ENCODE results near the gene COL23A1. TPM values are rescaled to one million over a fixed set of nuclear protein-coding genes. Genes with fewer than 3 reads are reported as not detected.

The COL23A1 gene
- polyA plus RNA-seq, 1 donor (not counting 4 experiments of a cell fraction or from before 2014, with no cell fraction given): not detected

GRCh38 chr5:178524093-178524882 is 65.9 kb downstream of the COL23A1 start:
- H3K9ac ChIP-seq (ENCODE audit: control insufficient read depth, extremely low read depth, insufficient read depth, low read length): no peak overlapping the region
- no peak for TF ChIP-seq CTCF (optimal IDR thresholded peaks at IDR 0.05 in 1 of 3, IDR thresholded peaks at IDR 0.05 in 1 of 3, conservative IDR thresholded peaks at IDR 0.05 in 1 of 3; ENCODE audit: extremely low read depth in 1 of 3, insufficient read depth in 2 of 3, low read length in 3 of 3)
- peaks cover 3% of the 10 kb centered on the region for H3K4me1 ChIP-seq (ENCODE audit: control insufficient read depth, extremely low read depth, insufficient read depth, low read length)
- no peak overlapping the region for H2AFZ ChIP-seq (ENCODE audit: control insufficient read depth, low read length)
- no peak for FAIRE-seq
- H3K4me2 ChIP-seq (ENCODE audit: control insufficient read depth, extremely low read depth, insufficient read depth, low read depth, low read length): no peak overlapping the region
- H3K27me3 ChIP-seq (ENCODE audit: control insufficient read depth, extremely low read depth, insufficient read depth, low read length): no peaks in the 10 kb centered on the region
- H3K27ac ChIP-seq (ENCODE audit: control insufficient read depth, insufficient read depth, low read length): no peak overlapping the region
- no peak for DNase-seq (ENCODE audit: low read depth, low spot score)
- dilution Hi-C loops (cut with MboI; ENCODE audit: extremely low pct_ligation_motif_present, low sequenced_read_pairs): no loop called here
- no peaks in the 10 kb centered on the region for H3K9me3 ChIP-seq (ENCODE audit: control insufficient read depth, low read depth, low read length)
- no peaks in the 10 kb centered on the region for H3K9me1 ChIP-seq (ENCODE audit: control insufficient read depth, extremely low read depth, insufficient read depth, low read length)
- no peaks in the 10 kb centered on the region for H4K20me1 ChIP-seq (ENCODE audit: control insufficient read depth, extremely low read depth, insufficient read depth, low read length)
- no peak overlapping the region for H3K4me3 ChIP-seq (ENCODE audit: control insufficient read depth in 2 of 3, extremely low read depth in 1 of 3, insufficient read depth in 2 of 3, low read depth in 1 of 3, low read length in 3 of 3)
- no peaks in the 10 kb centered on the region for H3K79me2 ChIP-seq (ENCODE audit: control insufficient read depth, insufficient read depth, low read length)
- H3K36me3 ChIP-seq (ENCODE audit: control insufficient read depth in 2 of 2, extremely low read depth in 1 of 2, insufficient read depth in 2 of 2, low read length in 2 of 2): no peaks in the 10 kb centered on the region

- H3K9ac ChIP-seq (ENCODE audit: control insufficient read depth, extremely low read depth, insufficient read depth, low read length): no peak overlapping the region
- dilution Hi-C loops (cut with MboI; ENCODE audit: extremely low pct_ligation_motif_present, low sequenced_read_pairs): no loop called here
- H3K4me3 ChIP-seq (ENCODE audit: control insufficient read depth in 2 of 3, extremely low read depth in 1 of 3, insufficient read depth in 2 of 3, low read depth in 1 of 3, low read length in 3 of 3): no peak overlapping the region
- H3K27me3 ChIP-seq (ENCODE audit: control insufficient read depth, extremely low read depth, insufficient read depth, low read length): no peaks in the 10 kb centered on the region
- no peaks in the 10 kb centered on the region for H3K9me3 ChIP-seq (ENCODE audit: control insufficient read depth, low read depth, low read length)
- H3K9me1 ChIP-seq (ENCODE audit: control insufficient read depth, extremely low read depth, insufficient read depth, low read length): no peaks in the 10 kb centered on the region
- no peak overlapping the region for H3K27ac ChIP-seq (ENCODE audit: control insufficient read depth, insufficient read depth, low read length)
- TF ChIP-seq CTCF (optimal IDR thresholded peaks at IDR 0.05 in 1 of 3, IDR thresholded peaks at IDR 0.05 in 1 of 3, conservative IDR thresholded peaks at IDR 0.05 in 1 of 3; ENCODE audit: extremely low read depth in 1 of 3, insufficient read depth in 2 of 3, low read length in 3 of 3) (no peak), EZH2 (IDR thresholded peaks at IDR 0.05; ENCODE audit: low read length) (no peak)
- DNase-seq (ENCODE audit: low read depth, low spot score) (no peak), FAIRE-seq (no peak)
- peaks cover under 1% of the 10 kb centered on the region for H3K4me1 ChIP-seq (ENCODE audit: control insufficient read depth, extremely low read depth, insufficient read depth, low read length)
- no peak overlapping the region for H3K4me2 ChIP-seq (ENCODE audit: control insufficient read depth, extremely low read depth, insufficient read depth, low read depth, low read length)
- no peak overlapping the region for H2AFZ ChIP-seq (ENCODE audit: control insufficient read depth, low read length)
- H3K79me2 ChIP-seq (ENCODE audit: control insufficient read depth, insufficient read depth, low read length): no peaks in the 10 kb centered on the region
- H4K20me1 ChIP-seq (ENCODE audit: control insufficient read depth, extremely low read depth, insufficient read depth, low read length): no peaks in the 10 kb centered on the region
- H3K36me3 ChIP-seq (ENCODE audit: control insufficient read depth in 2 of 2, extremely low read depth in 1 of 2, insufficient read depth in 2 of 2, low read length in 2 of 2): no peaks in the 10 kb centered on the region
These were observed 67.8 kb downstream of the COL23A1 start for GRCh38 chr5:178522361-178522760.
